ENCODE data around the gene NETO2.
"Not testable (repeated sequence)": the region's sequence is repeated elsewhere in the genome, so short reads cannot be mapped to it uniquely, and the experiment has no call there.

NETO2 gene

GRCh38 chr16:47132308-47132707, 11.4 kb downstream of the NETO2 start:
- DNase-seq = no peak

GRCh38 chr16:47129755-47130435, 13.8 kb downstream of the NETO2 start:
- no peak for DNase-seq

DNA sequence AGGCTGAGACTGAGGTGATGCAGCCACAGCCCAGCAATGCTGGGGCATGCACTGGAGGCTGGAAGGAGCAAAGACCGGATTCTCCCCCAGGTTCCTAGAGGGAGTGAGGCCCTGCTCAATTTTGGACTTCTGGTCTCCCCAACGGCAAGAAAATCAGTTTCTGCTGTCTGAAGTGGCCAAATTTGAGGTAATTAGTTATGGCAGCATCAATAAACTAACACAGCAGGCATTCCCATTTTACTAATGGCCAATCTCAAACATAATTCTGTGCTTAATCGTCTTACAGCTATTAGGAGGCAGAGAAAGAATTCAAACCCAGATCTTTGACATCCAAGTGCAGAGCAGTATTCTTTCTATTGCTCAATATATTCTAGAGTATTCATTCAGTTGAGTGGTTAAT, 16.2 kb downstream of the NETO2 start:
- DNase-seq = no peak

DNA sequence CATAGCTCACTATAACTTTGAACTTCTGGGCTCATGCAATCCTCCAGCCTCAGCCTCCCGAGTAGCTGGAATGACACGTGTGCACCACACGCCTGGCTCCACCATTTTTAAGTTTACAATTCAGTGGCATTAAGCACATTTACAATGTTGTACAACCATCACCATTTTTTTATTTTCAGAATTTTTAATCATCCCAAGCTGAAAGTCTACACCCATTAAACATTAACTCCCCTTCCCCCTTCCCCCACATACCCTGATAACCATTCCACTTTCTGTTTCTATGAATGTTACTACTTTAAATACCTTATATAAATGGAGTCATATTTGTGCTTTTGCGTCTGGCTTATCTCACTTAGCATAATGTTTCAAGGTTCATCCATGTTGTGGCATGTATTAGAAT, 18.0 kb downstream of the NETO2 start:
- DNase-seq = no peak

DNA sequence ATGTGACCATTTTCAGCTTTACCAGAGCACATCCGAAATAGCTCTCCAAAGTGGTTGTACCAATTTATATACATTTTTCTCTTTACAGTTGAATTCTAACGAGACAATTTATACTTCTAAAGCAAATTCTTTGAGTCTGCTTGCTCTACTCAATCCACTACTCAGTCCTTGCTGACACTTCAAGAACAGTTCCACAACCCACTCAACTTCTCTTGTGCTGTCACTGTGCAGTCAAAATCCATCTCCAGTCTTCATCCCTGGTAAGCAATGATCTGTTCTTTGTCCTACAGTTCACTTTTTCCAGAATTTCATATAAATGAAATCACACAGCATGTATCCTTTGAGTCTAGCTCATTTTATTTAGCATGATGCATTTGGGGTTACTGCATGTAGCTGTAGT, 30.6 kb downstream of the NETO2 start:
- DNase-seq = no peak

DNA sequence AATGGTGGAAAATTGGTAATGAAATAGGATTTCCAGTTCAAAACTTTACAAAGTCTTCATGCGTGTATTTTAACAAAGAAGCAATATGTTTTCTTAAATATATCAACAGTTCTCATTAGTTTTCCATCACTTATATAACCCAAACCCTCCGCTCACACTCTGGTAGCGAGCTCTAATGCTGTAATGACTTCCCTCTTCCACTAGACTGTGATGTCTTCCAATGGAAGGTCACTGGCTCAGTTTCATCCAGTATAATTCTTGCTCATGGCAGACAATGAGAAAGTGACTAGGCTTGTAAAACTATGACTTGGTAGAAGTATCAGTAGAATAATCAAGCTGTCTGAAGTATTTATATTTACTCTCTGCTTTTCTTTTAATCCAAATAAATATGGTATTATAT, 32.8 kb downstream of the NETO2 start:
- DNase-seq = no peak

GRCh38 chr16:47109361-47109760, 34.4 kb downstream of the NETO2 start:
- DNase-seq = no peak

DNA sequence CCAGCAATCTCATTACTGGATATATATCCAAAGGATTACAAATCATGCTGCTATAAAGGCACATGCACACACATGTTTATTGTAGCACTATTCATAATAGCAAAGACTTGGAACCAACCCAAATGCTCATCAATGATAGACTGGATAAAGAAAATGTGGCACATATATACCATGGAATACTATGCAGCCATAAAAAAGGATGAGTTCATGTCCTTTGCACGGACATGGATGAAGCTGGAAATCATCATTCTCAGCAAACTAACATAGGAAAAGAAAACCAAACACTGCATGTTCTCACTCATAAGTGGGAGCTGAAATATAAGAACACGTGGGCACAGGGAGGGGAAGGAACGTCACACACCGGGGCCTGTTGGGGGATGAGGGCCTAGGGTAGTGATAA, 40.8 kb downstream of the NETO2 start:
- DNase-seq = not testable (repeated sequence)

GRCh38 chr16:47097154-47097553, 46.6 kb downstream of the NETO2 start:
- DNase-seq = not testable (repeated sequence)

GRCh38 chr16:47096297-47096696, 47.4 kb downstream of the NETO2 start:
- DNase-seq = no peak

GRCh38 chr16:47084198-47084597, 59.5 kb downstream of the NETO2 start:
- no peak for DNase-seq

GRCh38 chr16:47082099-47082865, 61.5 kb downstream of the NETO2 start:
- DNase-seq = no peak

- DNase-seq = no peak
These were observed 62.6 kb downstream of the NETO2 start for GRCh38 chr16:47081115-47081514.

- DNase-seq = no peak
These were observed 63.9 kb downstream of the NETO2 start for GRCh38 chr16:47079860-47080259.

DNA sequence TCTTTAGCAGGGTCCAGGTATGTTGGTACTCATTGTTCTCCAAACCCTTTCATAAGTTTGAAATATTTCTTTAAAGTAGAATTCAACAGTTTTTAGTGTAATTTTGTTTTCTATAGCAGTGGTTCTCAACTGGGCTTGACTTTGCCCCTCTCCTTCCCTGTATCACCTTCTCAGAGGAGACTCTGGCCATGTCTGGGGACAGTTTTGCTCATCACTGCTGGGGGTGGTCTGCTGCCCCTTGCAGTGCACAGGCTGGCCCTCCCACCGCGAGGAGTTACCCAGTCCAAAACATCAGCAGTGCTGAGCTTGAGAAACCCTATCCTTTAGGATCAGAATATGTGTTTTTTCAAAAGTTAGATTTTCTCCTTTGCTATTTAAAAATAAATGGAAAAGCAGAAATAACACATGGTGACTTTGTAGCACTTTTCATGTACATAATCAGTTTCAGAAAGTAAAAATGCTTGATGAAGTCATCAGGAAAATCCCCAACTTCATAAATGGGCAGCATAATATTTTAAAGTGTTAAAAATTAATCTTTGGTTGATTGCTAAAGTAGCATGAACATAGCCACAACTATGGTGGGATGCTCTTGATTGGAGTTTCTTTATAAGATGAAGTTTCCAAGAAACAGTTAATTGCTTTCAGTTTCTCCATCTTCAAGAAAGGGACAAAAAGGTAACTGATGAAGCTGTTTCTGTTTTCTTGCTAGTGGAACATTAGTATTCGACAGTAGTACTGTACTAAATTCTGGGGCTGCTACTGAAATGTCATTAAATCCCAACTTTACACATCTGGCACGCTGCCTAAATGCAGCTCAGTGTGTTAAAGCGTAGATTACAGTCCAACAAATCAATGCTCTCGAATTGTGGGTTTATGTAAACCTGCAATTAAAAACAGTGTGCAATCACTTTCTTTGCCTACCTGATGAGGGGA, 70.3 kb downstream of the NETO2 start:
- no peak for DNase-seq

- no peak for DNase-seq
These were observed 71.6 kb downstream of the NETO2 start for GRCh38 chr16:47072158-47072557.

DNA sequence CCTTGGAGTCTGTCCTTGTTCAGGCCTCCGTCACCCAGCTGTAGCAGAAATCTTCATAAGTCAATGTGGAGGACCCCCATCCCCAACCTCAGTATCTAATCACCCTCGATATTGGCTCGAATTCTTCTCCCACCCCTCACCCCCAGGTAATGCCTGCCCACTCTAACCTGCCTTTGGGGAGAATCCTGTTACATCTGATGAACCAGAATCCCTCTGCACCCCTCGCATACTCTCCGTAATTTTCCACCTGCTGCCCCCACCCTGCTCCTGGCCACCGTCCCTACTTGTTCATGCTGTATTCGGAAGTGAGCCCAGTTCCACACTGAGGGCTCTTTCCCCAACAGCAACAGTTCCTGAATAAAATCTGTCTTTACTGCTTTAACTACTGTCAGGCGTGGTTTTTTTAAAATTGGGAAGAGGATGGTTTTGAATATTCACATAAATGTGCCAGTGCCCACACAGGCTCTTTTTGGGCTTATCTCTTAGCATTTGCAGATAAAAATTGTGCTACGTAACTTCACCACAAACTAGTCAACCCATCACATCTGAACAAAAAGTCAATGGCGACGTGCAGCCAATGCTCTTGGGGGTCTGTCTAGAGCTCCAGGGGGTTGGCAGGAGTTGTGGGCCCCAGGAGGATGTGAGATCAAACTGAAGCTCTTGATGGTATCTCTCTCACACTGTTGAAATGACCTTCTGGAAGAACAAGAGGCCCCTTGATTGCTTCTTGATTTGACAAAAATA, 73.7 kb downstream of the NETO2 start:
- no peak for DNase-seq

DNA sequence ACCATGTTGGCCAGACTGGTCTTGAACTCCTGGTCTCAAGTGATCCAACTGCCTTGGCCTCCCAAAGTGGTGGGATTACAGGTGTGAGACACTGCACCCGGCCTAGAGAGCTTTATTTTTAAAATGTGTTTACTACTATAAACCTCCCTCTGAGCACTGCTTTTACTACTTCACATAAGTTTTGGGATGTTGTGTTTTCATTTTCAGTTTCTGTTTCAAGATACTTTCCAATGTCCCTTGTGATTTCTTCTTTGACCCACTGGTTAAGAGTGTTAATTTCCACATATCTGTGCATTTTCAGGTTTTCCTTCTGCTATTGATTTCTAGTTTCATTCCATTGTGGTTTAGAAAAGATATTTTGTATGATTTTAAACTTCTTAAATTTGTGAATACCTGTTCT, 74.4 kb downstream of the NETO2 start:
- no peak for DNase-seq

DNA sequence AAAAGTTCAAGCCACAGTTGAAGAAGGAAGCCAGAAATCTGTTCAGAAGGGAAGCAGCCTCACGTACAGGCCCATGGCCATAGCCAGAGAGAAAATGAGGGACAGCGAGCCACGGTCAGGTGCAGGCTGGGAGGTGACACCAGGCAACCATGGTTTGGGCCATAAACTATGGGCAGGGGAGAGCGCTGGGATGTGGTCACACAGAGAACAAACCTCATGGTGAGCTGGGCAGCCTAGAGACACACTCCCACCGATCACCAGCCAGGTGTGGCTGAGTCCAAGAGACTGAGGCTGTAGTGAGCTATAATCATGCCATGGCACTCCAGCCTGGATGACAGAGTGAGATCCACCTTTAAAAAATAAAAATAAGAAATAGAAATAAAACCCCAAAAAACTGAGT, 76.5 kb downstream of the NETO2 start:
- DNase-seq = no peak

DNA sequence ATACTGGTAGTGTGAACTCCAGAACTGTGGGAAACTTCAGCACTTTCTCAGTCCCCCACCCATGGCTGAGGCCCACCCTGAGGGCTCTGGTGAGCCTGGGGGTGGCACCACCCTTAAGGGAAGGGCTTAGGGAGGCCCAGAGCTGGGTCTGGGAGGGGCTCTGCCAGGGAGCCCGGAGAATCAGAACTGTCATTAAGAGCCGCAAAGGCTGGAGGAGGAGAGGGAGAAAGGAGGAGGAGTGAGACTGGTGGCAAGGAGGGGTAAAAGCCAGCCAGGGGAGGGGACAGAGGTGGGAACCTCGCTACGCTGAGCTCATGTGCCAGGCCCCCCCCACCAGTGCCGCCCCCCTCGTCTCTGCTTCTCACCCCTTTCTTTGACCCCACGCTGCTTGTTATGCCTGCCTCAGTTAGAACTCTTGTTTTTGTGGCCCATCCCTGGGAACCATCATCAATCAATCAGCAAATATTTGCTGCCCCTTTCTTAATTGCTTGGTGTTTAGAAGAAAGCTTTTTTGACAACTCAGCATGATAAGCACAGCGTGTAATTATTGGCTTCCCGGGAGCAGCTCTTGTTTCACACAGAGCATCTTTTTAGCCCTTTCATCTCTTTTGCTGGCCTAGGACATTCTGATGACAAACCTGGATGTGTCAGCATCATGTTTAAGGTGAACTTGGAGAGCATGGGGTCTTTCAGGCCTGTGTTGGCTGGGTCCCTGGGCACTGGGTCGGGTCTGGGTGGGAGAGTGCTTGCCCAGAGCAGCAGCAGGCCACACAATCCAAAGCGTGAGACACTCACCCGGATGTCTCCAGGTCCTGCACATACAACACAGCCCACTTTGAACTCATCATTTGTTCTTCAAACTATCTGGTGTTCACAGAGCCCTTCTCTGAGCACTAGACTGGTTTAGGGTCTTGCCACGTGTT, 77.7 kb downstream of the NETO2 start:
- DNase-seq = no peak

DNA sequence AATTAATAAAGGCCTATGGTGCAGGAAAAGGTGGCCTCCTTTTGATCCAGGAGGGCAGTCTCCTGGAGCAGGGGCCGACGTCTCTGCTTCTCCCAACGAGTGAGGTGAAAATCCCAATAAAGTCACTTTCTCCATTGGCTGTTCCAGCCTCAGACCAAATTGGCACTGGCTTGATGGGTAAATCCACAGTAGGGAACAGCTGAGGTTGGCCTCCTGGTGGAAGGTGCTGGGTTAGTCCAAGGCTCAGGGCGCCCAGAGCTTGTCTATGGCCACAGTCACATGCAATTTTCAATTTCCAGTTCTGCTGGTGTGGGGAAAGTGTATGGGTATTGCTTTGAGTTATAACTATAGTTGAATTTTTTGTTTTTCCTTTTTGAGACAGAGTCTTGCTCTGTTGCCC, 79.0 kb downstream of the NETO2 start:
- DNase-seq = no peak
